GM15510 (cell line): ENCODE measurements around the gene RAMP1.

Source experiments
- POLR2A ChIP-seq: IDR thresholded peaks from 3 replicates; pipeline ENCODE4 v1.6.1; 2011; ENCODE audit warnings: borderline replicate concordance; ENCODE audit not compliant: insufficient read length; ENCODE audit errors: extremely low read depth

The RAMP1 gene

GRCh38 chr2:237873421-237873831 is 14.0 kb downstream of the RAMP1 start:
- TF ChIP-seq POLR2A: no peak

- no peak for TF ChIP-seq POLR2A
Observed at GRCh38 chr2:237873897-237874551, 14.6 kb downstream of the RAMP1 start.

GRCh38 chr2:237874585-237875161 is 15.2 kb downstream of the RAMP1 start:
- no peak for TF ChIP-seq POLR2A

- TF ChIP-seq POLR2A: no peak
Observed at GRCh38 chr2:237875256-237876060, 16.0 kb downstream of the RAMP1 start.

GRCh38 chr2:237876061-237876526 is 16.7 kb downstream of the RAMP1 start:
- TF ChIP-seq POLR2A: no peak

- no peak for TF ChIP-seq POLR2A
Observed at GRCh38 chr2:237876532-237876931, 17.1 kb downstream of the RAMP1 start.

GRCh38 chr2:237876951-237877491 is 17.6 kb downstream of the RAMP1 start:
- TF ChIP-seq POLR2A: no peak

GRCh38 chr2:237877576-237878307 is 18.3 kb downstream of the RAMP1 start:
- TF ChIP-seq POLR2A: no peak

GRCh38 chr2:237878321-237879057 is 19.1 kb downstream of the RAMP1 start:
- no peak for TF ChIP-seq POLR2A

GRCh38 chr2:237879058-237879430 is 19.6 kb downstream of the RAMP1 start:
- TF ChIP-seq POLR2A: no peak

GRCh38 chr2:237879991-237880560 is 20.7 kb downstream of the RAMP1 start:
- TF ChIP-seq POLR2A: no peak

GRCh38 chr2:237882510-237883481 is 23.4 kb downstream of the RAMP1 start:
- no peak for TF ChIP-seq POLR2A
